Measurements from ENCODE around the gene DDX46.
A peak's percentile ranks its signal among the peaks of the same experiment; 100 is the strongest.
"Not testable (repeated sequence)": the region's sequence is repeated elsewhere in the genome, so short reads cannot be mapped to it uniquely, and the experiment has no call there.

DDX46 gene, protein sequence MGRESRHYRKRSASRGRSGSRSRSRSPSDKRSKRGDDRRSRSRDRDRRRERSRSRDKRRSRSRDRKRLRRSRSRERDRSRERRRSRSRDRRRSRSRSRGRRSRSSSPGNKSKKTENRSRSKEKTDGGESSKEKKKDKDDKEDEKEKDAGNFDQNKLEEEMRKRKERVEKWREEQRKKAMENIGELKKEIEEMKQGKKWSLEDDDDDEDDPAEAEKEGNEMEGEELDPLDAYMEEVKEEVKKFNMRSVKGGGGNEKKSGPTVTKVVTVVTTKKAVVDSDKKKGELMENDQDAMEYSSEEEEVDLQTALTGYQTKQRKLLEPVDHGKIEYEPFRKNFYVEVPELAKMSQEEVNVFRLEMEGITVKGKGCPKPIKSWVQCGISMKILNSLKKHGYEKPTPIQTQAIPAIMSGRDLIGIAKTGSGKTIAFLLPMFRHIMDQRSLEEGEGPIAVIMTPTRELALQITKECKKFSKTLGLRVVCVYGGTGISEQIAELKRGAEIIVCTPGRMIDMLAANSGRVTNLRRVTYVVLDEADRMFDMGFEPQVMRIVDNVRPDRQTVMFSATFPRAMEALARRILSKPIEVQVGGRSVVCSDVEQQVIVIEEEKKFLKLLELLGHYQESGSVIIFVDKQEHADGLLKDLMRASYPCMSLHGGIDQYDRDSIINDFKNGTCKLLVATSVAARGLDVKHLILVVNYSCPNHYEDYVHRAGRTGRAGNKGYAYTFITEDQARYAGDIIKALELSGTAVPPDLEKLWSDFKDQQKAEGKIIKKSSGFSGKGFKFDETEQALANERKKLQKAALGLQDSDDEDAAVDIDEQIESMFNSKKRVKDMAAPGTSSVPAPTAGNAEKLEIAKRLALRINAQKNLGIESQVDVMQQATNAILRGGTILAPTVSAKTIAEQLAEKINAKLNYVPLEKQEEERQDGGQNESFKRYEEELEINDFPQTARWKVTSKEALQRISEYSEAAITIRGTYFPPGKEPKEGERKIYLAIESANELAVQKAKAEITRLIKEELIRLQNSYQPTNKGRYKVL

DNA sequence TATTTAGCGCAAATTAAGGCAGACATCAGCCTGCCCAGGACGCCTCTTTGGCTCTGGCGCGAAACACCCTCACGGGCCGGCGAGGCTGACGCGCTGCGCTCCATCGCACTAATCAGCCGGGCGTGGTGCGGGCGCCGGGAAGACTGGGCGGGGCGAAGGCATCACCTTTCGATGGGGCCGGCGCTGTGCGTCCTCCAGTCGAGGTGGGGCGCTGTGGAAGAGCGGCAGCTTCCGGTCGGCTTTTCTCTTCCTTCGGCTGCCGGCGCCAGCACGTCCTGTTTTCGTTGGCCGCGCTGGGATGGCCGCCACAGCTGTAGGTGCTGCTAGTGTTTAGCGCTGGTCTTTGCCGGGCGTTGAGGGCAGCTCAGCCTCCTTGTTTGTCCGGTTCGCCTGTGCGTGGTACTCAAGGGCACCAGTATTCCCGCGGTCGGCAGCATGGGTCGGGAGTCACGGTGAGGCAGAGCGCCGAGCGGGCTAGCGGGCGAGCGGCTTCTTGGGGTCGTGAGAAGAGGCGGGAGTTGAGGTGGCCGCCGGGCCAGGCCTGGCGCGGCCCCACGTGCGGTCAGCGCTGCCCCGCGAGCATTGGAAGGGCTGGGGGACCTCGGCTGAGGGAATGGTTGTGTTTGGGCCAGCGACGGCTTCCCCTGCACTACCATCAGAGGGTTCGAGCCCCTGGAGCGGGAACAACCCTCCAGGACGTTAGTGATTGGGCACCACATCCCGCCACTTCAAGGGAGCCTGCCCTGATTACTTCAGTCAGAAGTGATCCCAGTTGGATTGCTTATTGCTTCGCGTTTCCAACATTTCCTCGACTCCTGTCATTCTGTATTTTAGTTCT lies at the start of gene DDX46:
TSS of gene DDX46 (plus strand) at position 276 of the 838 bp plus-strand sequence. CDS start at position 436, 160 bp downstream.
- peak; percentile 81 for DNase-seq (ENCODE audit: low read depth)

DNA sequence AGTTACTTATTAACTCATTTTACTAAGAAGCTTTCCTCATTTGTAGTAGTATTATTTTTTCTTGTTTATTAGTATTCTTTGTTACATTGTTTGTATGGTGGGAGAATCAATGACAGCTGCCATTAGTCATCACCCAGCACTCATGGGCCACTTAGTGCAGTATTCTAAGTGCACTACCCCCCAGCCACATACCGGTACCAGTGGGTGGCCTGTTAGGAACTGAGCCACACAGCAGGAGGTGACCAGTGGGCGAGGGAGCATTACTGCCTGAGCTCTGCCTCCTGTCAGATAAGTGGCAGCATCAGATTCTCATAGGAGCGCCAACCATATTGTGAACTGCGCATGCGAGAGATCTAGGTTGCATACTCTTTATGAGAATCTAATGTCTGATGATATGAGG lies 44.5 kb upstream of the DDX46 start:
- DNase-seq (ENCODE audit: low read depth): no peak

DNA sequence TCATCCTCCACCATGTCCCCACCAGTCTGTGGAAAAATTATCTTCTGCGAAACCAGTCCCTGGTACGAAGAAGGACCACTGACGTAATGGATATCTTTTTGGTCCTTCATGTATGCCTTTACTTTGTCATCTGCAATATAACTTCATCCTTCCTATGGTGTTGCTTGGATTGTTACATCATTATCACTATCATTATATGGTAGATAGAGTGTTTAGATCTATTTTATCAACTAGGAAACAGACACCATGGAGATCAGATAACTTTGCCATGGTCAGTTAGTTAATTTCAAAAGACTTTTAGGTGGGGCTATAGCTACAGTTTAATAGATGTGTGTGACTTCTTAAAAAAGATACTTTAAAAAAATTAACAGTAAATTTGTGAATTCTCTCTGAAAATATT lies 44.0 kb upstream of the DDX46 start:
- no peak for DNase-seq (ENCODE audit: low read depth)

DNA sequence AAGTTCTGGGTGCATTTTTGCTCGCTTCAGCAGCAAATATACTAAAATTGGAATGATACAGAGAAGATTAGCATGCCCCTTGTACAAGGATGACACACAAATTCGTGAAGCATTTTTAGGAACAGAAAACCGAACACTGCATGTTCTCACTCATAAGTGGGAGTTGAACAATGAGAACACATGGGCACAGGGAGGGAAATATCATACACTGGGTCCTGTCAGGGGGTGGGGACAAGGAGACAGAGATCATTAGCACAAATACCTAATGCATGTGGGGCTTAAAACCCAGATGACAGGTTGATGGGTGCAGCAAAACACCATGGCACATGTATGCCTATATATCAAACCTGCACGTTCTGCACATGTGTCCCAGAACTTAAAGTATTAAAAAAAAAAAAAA lies 43.1 kb upstream of the DDX46 start:
- not testable (repeated sequence) for DNase-seq (ENCODE audit: low read depth)

DNA sequence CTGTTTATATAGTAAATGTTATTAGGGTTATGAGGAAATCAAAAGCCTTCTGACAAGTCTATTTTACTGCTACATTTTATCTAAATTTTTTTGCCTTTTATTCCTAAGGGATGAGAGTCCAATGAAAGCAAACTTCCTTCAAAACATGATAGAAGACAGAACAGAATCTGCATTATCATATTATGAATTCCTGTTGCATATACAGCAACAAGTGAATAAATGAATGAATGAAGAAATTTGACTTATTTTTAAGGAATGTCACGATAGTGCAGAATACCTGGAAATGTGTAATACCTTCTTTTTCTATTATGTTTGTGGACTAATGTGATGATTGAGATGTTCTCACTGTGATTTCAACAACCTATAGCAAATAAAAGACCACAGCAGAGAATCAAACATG lies 33.7 kb upstream of the DDX46 start:
- DNase-seq (ENCODE audit: low read depth): no peak

DNA sequence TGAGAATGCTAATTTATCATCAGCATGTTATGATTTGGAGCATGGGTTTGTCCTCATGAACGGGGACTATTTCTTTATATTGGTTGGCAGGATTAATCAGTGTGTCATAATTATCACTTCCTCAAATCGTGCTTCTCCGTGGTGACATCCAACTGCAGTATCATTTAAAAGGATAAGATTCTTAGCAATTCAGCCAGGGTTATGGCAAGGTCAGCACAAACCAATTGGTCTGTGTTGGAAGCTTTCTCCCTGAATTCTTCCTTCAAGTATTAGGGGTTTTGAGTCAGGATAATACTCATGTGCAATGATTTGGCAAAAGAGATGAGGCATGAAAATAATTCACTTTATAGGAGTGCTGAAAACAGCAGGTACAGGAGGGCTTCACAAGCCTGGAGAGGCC lies 25.8 kb upstream of the DDX46 start:
- no peak for DNase-seq (ENCODE audit: low read depth)

DNA sequence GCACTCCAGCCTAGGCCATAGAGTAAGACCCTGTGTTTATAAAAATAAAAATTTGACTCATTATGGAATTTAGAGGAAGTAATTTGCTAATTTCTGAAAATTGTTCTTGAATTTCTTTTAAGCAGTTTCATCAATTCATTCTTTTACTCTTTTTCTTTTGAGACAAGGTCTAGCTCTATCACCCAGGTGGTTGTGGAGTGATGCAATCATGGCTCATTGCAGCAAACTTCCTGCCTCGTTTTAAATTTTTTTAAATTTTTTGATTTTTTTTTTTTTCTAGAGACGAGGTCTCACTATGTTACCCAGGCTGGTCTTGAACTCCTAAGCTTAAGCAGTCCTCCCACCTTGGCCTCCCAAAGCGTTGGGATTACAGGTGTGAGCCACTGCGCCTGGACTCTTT lies 23.3 kb upstream of the DDX46 start:
- DNase-seq (ENCODE audit: low read depth): no peak

DNA sequence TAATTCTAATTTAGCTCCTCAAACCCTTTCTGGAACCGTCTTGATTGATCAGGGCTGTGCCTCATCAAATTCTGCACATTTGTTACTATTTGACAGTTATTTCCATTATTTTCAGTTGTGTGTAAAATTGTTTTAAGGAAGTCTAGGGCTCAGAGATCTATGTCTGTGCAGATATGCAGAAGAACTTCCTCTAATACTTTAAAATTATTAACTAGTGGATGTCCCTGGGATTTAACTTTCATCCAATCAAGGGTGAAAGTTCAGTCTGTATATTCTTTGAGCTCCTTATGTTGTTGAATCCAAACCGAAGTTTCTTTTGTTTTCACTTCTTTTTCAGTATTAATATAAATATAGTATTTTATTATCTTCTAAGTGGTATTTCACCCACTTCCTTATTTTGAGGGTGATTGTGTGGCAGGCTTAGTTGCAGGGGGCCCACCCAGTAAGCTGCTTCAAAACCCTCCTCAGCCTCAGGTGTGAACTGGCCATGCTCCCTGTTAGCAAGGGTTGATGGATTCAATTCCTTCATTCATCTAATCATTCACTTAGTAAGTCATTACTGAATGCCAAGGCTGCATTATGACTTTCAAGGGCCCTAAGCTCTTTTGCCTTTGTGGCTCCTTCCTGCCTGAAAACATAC lies 22.3 kb upstream of the DDX46 start:
- DNase-seq (ENCODE audit: low read depth): no peak

DNA sequence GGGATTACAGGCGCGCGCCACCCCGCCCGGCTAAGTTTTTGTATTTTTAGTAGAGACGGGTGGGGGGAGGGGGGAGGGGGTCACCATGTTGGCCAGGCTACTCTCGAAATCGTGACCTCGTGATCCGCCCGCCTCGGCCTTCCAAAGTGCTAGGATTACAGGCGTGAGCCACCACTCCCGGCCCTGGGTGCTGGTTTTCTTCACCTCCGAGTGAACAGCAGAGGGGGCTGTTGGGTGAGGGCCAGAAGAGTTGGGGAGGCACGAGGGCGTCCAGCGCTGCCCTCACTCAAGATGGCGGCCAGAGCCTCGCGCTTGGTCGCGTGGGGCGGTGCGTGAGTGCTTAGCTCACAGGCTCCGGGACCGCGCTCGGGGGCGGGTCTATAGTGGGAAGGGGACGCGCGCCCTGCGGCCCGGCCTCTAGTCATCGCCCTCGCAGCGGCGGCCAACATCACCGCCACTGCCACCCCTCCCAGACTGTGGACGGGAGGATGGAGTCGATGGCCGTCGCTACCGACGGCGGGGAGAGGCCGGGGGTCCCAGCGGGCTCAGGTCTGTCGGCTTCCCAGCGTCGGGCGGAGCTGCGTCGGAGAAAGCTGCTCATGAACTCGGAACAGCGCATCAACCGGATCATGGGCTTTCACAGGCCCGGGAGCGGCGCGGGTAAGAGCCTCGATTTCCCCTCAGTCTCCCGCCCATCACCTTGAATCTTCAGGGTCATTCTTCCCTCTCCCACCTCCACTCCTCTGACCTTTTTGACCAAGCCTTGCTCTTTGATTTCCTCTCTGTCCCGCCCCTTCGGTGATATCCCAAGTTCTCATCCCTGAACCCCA lies 20.2 kb upstream of the DDX46 start, which contains the start of gene CAMLG:
TSS of gene CAMLG (plus strand) at position 416 of the 830 bp plus-strand sequence. CDS start at position 489, 73 bp downstream.
- DNase-seq (ENCODE audit: low read depth): peak; percentile 84

DNA sequence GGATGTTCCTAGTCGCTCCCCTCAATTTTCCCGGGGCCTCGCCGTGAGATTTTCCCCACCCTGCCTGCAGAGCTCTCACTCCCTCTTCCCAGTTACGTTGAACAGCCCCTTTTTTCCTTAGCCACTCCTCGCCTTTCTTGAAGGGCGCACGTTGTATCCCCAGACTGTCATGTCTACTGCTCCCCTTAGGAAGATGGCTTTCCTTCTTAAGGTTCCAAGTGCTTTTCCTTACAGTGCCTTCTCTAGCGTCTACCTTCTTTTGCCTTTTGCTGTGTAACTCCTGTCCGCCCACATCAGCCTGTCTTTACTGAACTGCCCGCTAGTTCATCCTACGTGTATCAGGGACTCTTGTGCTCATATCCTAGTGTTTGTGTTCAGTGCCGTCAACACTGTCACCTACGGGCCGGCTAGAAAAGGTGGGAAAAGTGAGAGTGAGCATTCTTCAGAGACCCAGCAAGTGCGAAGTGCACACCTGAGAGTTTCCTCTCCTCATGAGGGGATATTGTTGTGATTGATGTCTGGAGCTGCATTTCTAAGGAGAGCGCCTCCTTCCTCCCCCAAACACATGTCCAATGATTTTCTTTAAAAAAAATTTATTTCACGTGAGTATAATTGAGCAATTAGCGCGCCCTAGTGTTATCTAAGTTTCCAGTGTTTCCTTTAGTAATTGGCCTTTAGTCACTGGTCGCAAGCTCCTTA lies 19.5 kb upstream of the DDX46 start:
- no peak for DNase-seq (ENCODE audit: low read depth)

DNA sequence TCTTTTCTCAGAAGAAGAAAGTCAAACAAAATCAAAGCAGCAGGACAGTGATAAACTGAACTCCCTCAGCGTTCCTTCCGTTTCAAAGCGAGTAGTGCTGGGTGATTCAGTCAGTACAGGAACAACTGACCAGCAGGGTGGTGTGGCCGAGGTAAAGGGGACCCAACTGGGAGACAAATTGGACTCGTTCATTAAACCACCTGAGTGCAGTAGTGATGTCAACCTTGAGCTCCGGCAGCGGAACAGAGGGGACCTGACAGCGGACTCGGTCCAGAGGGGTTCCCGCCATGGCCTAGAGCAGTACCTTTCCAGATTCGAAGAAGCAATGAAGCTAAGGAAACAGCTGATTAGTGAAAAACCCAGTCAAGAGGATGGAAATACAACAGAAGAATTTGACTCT lies 17.5 kb upstream of the DDX46 start:
- no peak for DNase-seq (ENCODE audit: low read depth)

DNA sequence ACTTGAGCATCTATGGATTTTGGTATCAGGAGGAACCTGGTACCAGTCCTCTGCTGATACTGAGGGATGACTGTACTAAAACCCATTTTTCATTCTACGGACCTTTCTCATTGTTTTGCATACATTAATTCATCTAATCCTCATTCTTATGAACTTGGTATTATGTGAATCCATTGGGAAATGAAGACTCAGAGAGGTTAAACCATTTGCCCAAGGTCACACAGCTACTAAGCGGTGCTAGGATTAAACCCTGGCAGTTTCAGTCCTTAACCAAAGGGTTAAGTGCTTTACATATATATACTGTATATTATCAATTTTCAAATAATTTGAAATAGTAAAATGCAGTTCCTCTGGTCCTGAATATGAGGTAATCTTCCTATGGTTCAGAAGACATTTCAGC lies 16.4 kb upstream of the DDX46 start:
- no peak for DNase-seq (ENCODE audit: low read depth)

DNA sequence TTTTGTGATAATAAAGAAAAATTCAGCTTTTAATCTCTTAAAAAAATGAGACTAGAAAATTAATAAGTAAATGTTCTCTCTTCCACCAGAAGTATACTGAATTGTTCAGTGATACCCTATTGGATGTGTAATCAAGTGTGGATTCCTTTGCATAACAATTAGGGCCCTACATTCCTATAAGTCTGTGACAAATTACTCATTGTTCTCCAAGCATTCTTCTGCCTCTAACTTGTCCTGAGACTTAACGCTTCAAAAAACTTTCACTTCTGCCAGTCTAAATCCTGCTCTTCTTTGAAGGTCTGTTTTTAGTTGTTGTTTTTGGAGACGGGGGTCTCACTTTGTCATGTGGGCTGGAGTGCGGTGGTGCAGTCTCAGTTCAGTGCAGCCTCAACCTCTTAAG lies 9.2 kb upstream of the DDX46 start:
- no peak for DNase-seq (ENCODE audit: low read depth)

DNA sequence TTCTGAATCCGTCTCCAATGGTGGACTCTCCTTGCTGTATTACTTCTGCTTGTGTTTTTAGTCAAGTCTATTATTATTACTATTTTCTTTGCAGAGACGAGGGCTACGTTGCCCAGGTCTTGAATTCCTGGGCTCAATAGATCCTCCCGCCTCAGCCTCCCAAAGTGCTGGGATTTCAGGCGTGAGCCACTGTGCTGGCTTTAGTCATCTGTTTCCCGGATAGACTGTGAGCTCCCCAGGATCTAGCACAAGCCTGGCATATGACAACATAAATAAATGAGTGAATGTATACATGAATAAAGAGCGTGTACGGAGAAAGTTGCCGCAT lies 439 bp upstream of the DDX46 start:
- DNase-seq (ENCODE audit: low read depth): no peak

DNA sequence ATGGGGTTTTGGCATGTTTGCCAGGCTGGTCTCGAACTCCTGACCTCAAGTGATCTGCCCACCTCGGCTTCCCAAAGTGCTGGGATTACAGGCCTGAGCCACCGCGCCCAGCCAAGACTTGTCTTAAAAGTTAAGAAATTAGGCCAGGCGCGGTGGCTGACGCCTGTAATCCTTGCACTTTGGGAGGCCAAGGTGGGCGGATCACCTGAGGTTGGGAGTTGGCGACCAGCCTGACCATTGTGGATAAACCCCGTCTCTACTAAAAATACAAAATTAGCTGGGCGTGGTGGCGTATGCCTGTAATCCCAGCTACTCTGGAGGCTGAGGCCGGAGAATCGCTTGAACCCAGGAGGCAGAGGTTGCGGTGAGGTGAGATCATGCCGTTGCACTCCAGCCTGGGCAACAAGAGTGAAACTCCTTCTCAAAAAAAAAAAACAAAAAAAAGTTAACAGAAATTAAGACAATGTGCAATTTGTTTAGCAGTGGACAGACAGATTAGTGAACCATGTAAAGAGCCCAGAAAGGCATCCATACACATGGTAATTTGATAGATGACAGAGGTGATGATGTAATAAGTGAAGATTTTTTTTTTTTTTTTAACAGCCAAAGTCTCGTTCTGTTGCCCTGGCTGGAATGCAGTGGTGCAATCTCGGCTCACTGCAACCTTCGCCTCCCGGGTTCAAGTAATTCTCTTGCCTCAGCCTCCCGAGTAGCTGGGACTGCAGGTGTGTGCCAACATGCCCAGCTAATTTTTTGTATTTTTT lies 9.1 kb downstream of the DDX46 start:
- DNase-seq (ENCODE audit: low read depth): not testable (repeated sequence)

DNA sequence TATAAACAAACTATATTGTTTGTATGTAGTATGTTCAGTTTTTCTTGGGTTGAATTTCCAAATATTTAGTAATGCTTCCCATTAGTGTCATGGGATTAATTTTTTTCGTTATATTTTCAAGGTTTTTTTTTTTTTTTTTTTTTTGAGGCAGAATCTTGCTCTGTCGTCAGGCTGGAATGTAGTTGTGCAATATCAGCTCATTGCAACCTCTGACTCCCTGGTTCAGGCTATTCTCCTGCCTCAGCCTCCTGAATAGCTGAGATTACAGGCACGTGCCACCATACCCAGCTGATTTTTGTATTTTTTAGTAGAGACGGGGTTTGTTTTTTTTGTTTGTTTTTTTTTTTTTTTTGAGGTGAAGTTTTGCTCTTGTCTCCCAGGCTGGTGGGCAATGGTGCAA lies 10.6 kb downstream of the DDX46 start:
- DNase-seq (ENCODE audit: low read depth): no peak

DNA sequence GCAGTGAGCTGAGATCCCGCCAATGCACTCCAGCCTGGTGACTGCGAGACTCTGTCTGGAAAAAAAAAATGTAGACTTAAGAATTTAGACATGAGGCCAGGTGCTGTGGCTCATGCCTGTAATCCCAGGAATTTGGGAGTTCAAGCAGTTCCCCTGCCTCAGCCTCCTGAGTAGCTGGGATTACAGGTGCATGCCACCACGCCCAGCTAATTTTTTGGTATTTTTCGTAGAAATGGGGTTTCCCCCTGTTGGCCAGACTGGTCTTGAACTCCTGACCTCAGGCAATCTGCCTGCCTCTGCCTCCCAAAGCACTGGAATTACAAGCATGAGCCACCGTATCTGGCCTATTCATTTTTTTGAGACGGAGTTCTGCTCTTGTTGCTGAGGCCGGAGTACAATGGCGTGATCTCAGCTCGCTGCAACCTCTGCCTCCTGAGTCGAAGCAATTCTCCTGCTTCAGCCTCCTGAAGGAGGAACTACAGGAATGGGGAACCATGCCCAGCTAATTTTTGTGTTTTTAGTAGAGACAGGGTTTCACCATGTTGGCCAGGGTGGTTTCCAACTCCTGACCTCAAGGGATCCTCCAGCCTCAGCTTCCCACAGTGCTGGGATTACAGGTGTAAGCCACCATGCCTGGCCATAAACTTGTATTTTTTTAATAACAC lies 14.0 kb downstream of the DDX46 start:
- DNase-seq (ENCODE audit: low read depth): no peak

DNA sequence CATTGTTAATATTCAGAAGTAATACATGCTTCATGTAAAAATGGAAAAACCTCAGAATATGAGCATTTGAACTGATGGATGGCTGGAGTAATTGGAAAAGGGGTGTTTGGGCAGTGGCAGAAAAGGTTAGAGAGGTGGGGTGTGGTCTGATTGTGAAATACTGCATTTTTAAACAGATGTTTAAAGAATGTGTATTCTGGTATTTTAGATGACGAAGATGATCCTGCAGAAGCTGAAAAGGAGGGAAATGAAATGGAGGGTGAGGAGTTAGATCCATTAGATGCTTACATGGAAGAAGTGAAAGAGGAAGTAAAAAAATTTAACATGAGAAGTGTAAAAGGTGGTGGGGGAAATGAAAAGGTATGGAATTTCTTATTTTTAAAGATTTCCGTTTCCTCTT lies 18.8 kb downstream of the DDX46 start:
- DNase-seq (ENCODE audit: low read depth): no peak

Data from stimulated activated CD8-positive, alpha-beta memory T cell treated with anti-CD3 and anti-CD28 coated beads, Interleukin-15, amount 100 ng/mL, for 24 hours (primary cell).